ENCODE data around the gene DNAAF2. TPM values are rescaled to one million over a fixed set of nuclear protein-coding genes. Genes with fewer than 3 reads are reported as not detected.
"Not testable (repeated sequence)": the region's sequence is repeated elsewhere in the genome, so short reads cannot be mapped to it uniquely, and the experiment has no call there.

Gene DNAAF2
- total RNA-seq, 1 donor from 2014 or later = 10.8 TPM

DNA sequence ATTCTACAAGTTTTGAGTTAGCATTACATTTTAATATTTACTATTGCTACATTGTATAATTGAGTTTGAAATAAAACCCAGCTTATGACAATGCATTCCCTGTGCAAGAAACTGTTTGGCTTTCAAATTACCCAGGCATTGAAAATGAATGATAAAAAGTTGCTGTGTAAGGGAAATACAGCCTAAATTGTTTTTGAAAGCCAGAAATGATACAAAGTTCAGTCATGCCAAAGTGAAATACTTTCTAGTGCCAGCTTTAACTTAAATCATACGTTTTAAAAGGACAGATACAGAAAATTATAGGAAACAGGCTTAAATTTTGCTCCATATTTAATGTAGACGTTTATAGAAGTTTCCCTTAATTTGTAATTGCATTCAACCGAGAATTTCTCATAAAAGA, 11.7 kb downstream of the DNAAF2 start:
- TF ChIP-seq, protein P1, sequence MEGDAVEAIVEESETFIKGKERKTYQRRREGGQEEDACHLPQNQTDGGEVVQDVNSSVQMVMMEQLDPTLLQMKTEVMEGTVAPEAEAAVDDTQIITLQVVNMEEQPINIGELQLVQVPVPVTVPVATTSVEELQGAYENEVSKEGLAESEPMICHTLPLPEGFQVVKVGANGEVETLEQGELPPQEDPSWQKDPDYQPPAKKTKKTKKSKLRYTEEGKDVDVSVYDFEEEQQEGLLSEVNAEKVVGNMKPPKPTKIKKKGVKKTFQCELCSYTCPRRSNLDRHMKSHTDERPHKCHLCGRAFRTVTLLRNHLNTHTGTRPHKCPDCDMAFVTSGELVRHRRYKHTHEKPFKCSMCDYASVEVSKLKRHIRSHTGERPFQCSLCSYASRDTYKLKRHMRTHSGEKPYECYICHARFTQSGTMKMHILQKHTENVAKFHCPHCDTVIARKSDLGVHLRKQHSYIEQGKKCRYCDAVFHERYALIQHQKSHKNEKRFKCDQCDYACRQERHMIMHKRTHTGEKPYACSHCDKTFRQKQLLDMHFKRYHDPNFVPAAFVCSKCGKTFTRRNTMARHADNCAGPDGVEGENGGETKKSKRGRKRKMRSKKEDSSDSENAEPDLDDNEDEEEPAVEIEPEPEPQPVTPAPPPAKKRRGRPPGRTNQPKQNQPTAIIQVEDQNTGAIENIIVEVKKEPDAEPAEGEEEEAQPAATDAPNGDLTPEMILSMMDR (IDR thresholded peaks at IDR 0.05; ENCODE audit: unreplicated experiment) = no peak
- H3K36me3 Mint-ChIP-seq = peaks cover 9% of the 10 kb centered on the region
- H3K27me3 Mint-ChIP-seq (ENCODE audit: low read depth) = no peaks in the 10 kb centered on the region
- peaks cover 30% of the 10 kb centered on the region for H3K4me1 Mint-ChIP-seq
- DNase-seq (ENCODE audit: low spot score in 2 of 2, unreplicated experiment in 2 of 2) = no peak
- peak overlapping the region; percentile 16 for H3K27ac Mint-ChIP-seq
- H3K4me3 Mint-ChIP-seq = no peak overlapping the region
- H3K9me3 Mint-ChIP-seq = no peaks in the 10 kb centered on the region

- Mint-ChIP-seq H3K27me3 (ENCODE audit: low read depth) (no peaks in the 10 kb centered on the region), H3K27ac (no peak overlapping the region), H3K4me1 (peaks cover 37% of the 10 kb centered on the region)
Measured at GRCh38 chr14:49622022-49622607, 12.9 kb downstream of the DNAAF2 start.

GRCh38 chr14:49621114-49621881, 13.7 kb downstream of the DNAAF2 start:
- TF ChIP-seq, protein P1 (IDR thresholded peaks at IDR 0.05; ENCODE audit: unreplicated experiment) = no peak
- H3K4me3 Mint-ChIP-seq = peak overlapping the region; percentile 98
- no peaks in the 10 kb centered on the region for H3K27me3 Mint-ChIP-seq (ENCODE audit: low read depth)
- H3K9me3 Mint-ChIP-seq = no peaks in the 10 kb centered on the region
- no peak for DNase-seq (ENCODE audit: low spot score in 2 of 2, unreplicated experiment in 2 of 2)
- H3K27ac Mint-ChIP-seq = no peak overlapping the region
- peaks cover 7% of the 10 kb centered on the region for H3K36me3 Mint-ChIP-seq
- peaks cover 37% of the 10 kb centered on the region for H3K4me1 Mint-ChIP-seq

More at GRCh38 chr14:49622022-49622607, 12.9 kb downstream of the DNAAF2 start:
- TF ChIP-seq, protein P1 (IDR thresholded peaks at IDR 0.05; ENCODE audit: unreplicated experiment) = no peak
- Mint-ChIP-seq H3K4me3 (peak overlapping the region; percentile 98), H3K36me3 (peaks cover 10% of the 10 kb centered on the region), H3K9me3 (no peaks in the 10 kb centered on the region)
- no peak for DNase-seq (ENCODE audit: low spot score in 2 of 2, unreplicated experiment in 2 of 2)

GRCh38 chr14:49620182-49621113, 14.6 kb downstream of the DNAAF2 start, which contains the start of the genes MGAT2 and RPL36AL:
MGAT2 (plus strand) TSS chr14:49620799; CDS start chr14:49621269, 470 bp downstream.
RPL36AL (minus strand) TSS chr14:49620626; CDS start chr14:49619104, 1,522 bp downstream.
- Mint-ChIP-seq H3K27me3 (ENCODE audit: low read depth) (no peaks in the 10 kb centered on the region), H3K36me3 (peaks cover 10% of the 10 kb centered on the region), H3K27ac (peak within 1 kb of the TSS; percentile 99), H3K4me3 (peak within 1 kb of the TSS; percentile 98), H3K4me1 (peaks cover 37% of the 10 kb centered on the region), H3K9me3 (no peaks in the 10 kb centered on the region)
- DNase-seq (ENCODE audit: low spot score in 2 of 2, unreplicated experiment in 2 of 2) = peak; percentile 96 to 98
- TF ChIP-seq, protein P1 (IDR thresholded peaks at IDR 0.05; ENCODE audit: unreplicated experiment) = peak; percentile 23

DNA sequence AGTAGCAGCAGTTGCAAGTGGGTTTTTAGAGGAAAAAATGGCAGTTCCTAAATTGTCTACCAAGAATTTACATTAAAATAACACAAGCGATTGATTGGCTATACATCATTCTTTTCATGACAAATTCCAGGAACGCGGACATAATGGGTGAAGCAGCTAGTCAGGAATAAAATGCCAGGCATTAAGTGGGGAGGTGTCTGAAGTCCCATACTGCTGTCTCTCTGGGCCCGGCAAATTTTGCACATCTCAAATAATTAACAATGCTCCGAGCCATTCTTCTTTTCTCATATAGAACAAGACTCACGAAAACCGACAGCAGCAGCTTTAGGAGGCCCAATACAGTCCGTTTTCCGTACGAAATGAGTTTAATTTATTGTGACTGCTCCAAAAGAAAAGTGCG, 15.3 kb downstream of the DNAAF2 start:
- Mint-ChIP-seq H3K27ac (peak overlapping the region; percentile 99), H3K4me3 (peak overlapping the region; percentile 98), H3K27me3 (ENCODE audit: low read depth) (no peaks in the 10 kb centered on the region), H3K9me3 (no peaks in the 10 kb centered on the region), H3K36me3 (peaks cover 10% of the 10 kb centered on the region), H3K4me1 (peaks cover 37% of the 10 kb centered on the region)
- TF ChIP-seq, protein P1 (IDR thresholded peaks at IDR 0.05; ENCODE audit: unreplicated experiment) = no peak
- DNase-seq (ENCODE audit: low spot score in 2 of 2, unreplicated experiment in 2 of 2) = no peak

DNA sequence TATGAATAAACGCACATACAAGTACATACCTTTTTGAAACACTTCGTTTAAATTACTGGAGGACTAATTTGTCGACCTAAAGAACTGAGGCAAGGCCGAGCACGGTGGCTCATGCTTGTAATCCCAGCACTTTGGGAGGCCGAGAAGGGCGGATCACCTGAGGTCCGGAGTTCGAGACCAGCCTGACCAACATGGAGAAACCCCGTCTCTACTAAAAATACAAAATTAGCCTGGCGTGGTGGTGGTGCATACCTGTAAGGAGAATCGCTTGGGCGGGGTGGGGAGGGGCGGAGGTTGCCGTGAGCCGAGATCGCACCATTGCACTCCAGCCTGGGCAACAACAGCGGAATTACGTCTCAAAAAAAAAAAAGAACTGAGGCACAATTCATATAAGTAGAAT, 15.8 kb downstream of the DNAAF2 start:
- not testable (repeated sequence) for H3K27me3 Mint-ChIP-seq (ENCODE audit: low read depth); DNase-seq (ENCODE audit: low spot score in 2 of 2, unreplicated experiment in 2 of 2); H3K9me3 Mint-ChIP-seq
- Mint-ChIP-seq H3K4me1 (peaks cover 37% of the 10 kb centered on the region), H3K36me3 (peaks cover 12% of the 10 kb centered on the region), H3K27ac (peak overlapping the region; percentile 99), H3K4me3 (peak overlapping the region; percentile 98)
